ENCODE results near the gene SPATA21.

The SPATA21 gene

DNA sequence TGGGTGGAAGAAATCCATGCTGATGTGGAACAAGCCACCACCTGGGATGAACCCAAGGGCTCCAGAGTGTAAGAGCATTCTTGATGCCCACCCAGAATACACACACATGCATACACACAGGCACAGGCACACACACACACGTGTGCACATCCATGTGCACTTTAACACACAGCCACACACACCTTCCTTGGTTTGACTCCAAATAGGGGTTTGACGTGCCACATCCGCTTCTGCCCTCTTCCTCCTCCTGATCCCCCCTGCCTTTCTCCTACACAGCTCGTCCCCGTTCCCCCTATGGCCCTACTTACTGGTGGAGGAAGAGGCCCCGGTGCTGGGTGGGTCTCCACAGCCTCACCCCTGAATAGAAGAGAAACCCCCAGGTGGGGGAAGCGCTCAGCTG, 16.0 kb downstream of the SPATA21 start:
- no peak for DNase-seq (ENCODE audit: low read depth in 3 of 3)

DNA sequence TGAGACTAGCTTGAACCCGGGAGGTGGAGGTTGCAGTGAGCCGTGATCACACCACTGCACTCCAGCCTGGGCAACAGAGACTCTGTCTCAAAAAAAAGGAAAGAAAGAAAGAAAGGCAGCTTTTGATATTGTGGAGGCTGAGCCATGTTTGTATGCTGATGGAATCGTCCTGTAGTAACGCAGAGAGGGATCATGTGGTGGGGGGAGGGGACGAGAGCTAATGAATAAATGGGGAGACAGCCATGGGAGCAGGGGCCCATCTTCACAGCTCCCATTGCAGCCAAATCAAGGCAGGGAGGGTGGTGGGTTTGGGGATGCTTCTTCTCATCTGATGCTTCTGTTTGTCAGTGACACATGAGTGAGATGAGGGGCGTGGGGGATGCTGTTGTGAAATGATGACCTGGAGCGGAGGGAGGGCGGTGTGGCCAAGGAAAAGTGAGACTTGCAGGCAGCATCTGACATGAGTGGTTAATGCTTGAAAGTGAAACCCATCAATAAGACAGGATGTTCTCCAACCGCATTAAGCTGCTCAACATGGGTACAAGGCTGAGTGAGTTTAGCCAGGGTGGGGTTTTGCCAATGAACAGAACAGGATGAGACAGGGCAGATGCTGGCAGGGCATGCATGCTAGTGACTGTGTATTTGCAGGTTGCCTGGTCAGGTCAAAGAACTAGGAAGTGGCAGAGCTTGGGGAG, 16.7 kb downstream of the SPATA21 start:
- DNase-seq (ENCODE audit: low read depth in 3 of 3): peak; percentile 22 to 68 (median 40)

DNA sequence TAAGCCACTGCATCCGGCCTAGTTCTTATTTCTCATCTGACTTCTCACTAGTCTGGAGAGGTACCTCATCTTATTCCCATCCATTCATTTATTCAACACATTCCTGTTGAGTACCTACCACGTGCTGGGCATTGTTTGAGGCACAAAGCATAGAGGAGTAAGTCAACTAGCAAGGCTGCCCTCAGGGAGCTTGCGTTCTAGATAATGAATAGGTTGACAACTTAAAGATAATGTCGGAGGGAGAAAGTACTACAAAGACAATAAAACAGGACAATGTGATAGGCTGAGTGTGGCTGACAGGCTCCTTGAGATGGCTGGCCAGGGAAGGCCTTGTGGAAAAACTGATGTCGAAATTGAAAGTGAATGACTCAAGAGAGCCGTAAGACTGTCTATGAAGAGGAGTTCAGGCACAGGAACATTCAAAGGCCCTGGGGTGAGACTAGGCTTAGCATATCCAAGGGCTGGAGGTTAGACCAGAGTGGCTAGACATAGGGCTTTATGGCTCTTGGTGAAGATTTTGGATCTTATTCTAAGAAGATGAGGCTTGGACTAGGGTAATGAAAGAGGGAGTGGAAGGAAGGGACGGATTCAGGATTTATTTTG, 18.3 kb downstream of the SPATA21 start:
- no peak for DNase-seq (ENCODE audit: low read depth in 3 of 3)

DNA sequence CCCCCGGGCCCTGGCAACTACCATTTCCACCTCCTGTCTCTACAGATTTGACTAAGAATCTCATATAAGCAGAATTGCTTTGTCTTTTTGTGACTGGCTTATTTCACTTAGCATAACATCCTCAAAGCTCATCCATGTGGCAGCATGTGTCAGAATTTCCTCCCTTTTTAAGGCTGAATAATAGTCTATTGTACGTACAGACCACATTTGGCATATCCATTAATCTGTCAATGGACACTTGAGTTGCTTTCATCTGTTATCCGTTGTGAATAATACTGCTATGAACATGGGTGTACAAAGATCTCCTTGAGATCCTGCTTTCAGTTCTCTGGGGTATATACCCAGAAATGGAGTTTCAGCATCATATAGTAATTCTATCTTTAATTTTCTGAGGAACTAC, 24.0 kb downstream of the SPATA21 start:
- no peak for DNase-seq (ENCODE audit: low read depth in 3 of 3)

DNA sequence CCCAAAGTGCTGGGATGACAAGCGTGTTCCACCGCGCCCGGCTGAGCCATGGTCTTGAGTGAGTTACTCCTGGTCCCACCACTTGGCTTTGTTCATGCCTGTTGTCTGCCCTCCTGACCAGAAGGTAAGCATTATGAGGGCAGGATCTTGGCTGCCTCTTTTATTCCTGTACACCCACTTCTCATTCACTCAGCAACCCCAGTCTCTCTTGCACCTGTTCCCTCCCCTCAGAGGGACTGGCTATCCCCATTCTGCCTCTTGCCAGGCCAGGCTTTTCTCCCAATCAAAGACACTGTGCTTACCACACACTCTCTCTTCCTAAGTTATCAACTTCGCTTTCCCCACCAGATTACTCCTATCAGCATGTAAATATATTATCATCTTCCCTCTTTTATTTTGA, 26.4 kb downstream of the SPATA21 start:
- DNase-seq (ENCODE audit: low read depth in 3 of 3): no peak

DNA sequence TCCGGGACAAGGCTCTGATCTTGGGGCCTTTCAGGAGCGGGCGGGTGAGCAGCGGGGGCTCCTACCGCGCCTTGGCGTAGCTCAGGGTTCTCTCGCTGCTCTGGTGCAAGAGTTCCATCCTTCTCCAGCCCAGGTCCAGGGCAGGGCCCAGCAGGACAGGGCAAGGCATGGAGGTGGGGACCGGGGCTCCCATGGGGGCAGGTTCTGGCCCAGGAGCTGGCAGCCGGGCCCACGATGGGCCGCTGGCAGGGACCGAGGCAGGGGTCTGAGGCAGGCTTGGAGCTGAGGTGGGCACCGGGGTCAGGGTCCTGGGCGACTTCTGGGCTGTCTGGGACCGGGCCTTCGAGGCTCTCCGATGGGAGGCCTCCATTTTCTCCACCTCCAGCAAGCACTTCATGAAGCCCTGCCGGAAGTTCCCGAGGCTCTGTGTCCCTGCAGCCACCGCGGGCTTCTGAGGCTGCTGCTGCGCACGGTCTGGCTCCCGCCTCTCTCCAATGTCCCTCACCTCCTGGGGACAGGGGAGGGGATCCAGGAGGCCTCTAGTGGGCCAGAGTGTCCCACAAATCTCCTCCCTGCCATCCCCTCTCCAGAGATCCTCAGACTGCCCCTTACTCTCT, 27.6 kb downstream of the SPATA21 start:
- no peak for DNase-seq (ENCODE audit: low read depth in 3 of 3)

GRCh38 chr1:16406868-16407267, 30.4 kb downstream of the SPATA21 start:
- no peak for DNase-seq (ENCODE audit: low read depth in 3 of 3)

GRCh38 chr1:16405441-16405840, 31.8 kb downstream of the SPATA21 start:
- DNase-seq (ENCODE audit: low read depth in 3 of 3): no peak

DNA sequence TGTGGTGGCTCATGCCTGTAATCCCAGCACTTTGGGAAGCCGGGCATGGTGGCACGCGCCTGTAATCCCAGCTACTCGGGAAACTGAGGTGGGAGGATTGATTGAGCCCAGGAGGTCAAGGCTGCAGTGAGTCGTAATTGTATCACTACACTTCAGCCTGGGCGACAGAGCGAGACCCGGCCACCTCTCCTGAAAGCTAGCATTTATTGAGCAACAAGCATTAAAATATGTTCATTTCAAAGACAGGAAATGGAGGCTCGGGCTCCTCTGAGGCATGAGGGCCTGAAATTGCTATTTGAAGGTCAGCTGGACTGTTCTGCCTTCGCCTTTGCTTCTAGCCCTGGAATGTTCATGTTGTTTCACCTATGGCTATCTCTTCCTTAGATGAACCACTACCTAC, 34.5 kb downstream of the SPATA21 start:
- no peak for DNase-seq (ENCODE audit: low read depth in 3 of 3)

DNA sequence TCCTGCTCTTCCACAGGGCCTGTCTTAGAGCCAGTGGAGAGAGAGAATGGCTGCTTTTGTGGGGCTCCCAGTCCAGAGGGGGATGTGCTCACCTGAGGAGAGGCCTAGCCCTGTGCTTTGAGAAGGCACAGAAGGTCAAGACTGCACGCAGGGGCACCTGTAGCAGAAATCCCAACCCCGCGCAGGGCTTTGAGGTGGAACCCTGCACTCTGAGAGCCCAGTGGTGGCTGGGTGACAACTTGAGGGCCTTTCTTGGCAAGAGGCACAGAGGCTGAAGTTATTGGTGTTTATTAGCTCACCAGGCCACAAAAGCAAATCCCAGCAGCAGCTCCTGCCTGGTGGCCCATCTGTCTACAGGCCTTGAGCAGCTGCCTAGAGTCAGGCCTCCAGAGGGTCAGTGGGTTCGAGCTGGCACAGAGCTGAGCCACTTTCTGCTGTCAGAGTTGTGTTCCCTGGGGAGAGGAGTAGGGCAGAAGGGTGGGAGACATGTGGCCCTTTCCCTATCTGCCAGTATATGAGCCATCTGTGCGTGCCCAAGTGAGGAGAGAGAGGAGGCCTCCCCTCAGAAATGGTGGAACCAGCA, 38.8 kb downstream of the SPATA21 start:
- DNase-seq (ENCODE audit: low read depth in 3 of 3): no peak

DNA sequence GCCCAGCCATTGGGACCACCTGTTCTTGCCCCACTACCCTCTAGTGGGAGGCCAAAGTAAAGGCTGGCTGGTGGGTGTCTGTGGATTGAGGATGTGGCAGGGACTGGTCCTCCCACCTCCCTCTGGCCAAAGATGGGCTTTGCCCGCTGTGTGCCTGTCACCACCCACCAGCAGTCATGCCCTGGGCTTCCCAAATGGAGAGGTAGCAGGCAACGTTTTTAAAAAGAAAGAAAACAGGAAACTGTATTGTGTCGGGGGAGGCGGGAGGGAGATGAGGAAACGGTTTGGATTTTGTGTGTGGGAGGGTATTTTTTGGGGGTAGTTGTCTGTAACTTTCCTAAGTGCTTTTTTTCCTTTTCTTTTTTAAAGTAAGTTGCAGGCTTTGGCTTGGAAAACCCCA, 40.1 kb downstream of the SPATA21 start:
- DNase-seq (ENCODE audit: low read depth in 3 of 3): no peak

DNA sequence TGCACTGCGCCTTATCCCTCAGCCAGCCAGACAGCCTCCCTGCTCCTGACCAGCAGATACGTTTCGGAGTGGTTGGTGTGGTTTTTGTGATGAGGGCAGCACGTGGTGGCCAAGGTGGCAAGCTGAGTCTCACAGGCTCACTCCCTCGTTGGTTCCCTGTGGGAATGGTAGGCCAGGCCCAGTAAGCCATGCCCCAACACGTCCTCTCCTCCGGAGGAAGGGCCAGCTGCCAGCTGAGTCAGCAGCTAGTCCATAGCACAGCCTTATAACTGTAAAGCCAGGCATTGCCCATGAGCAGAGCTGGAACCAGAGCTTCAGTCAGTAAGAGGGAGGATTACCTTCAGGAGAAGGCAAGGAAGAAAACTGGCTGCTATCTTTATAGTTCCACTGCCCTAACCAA, 40.6 kb downstream of the SPATA21 start:
- DNase-seq (ENCODE audit: low read depth in 3 of 3): no peak

GRCh38 chr1:16394977-16395376, 42.2 kb downstream of the SPATA21 start:
- DNase-seq (ENCODE audit: low read depth in 3 of 3): no peak

GRCh38 chr1:16393570-16394521, 43.4 kb downstream of the SPATA21 start:
- DNase-seq (ENCODE audit: low read depth in 3 of 3): no peak

DNA sequence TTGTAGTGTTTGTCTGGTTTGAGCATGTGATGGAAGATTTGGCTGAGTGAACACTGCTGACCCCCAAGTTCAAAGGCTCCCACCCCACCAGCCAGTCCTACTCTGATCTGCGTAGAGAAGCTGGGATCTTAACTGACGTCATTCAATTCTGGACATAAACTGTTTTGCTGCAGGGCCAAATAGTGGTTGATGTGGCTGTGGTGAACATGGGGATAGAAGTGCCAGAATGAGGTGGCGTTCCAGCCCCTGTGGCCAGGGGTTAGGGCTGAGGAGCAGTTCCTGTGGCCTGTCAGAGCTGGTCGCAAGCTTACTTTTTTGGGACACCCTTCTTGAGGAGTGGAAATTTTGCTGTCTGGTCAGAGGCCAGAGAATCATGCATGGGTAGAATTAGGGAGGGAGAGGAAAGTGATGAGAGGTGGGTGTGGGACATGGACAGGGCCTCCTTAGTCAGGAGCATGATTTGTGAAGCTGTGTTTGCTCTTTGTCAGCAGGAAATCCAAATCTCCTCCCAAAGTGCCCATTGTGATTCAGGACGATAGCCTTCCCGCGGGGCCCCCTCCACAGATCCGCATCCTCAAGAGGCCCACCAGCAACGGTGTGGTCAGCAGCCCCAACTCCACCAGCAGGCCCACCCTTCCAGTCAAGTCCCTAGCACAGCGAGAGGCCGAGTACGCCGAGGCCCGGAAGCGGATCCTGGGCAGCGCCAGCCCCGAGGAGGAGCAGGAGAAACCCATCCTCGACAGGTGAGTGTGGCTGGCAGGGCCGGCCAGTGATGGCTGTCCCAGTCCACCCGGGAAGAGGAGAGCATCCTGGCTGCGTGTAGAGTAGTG, 44.3 kb downstream of the SPATA21 start:
- no peak for DNase-seq (ENCODE audit: low read depth in 3 of 3)

- DNase-seq (ENCODE audit: low read depth in 3 of 3): no peak
These were observed 45.8 kb downstream of the SPATA21 start for GRCh38 chr1:16391411-16391810.

- no peak for DNase-seq (ENCODE audit: low read depth in 3 of 3)
These were observed 49.7 kb downstream of the SPATA21 start for GRCh38 chr1:16387201-16388188.

- DNase-seq (ENCODE audit: low read depth in 3 of 3): no peak
These were observed 50.6 kb downstream of the SPATA21 start for GRCh38 chr1:16386454-16387113.
